Epithelial cell of esophagus (primary cell): Measurements from ENCODE around the gene ZNF830.

Experiments
- DNase-seq: peaks from one replicate; pipeline ENCODE4 v3.0.0; 2010; ENCODE audit warnings: low read depth
- H3K4me3 ChIP-seq: 2 replicates; pipeline ENCODE4 v1.5.1; 2011; ENCODE audit warnings: mild to moderate bottlenecking, low read length, control low read depth
- CTCF ChIP-seq: IDR thresholded peaks from 2 replicates; pipeline ENCODE4 v1.5.1; 2011; ENCODE audit warnings: low read depth, mild to moderate bottlenecking, low read length, control low read depth, inconsistent platforms; ENCODE audit not compliant: insufficient read depth; ENCODE audit errors: missing control alignments

The ZNF830 gene

DNA sequence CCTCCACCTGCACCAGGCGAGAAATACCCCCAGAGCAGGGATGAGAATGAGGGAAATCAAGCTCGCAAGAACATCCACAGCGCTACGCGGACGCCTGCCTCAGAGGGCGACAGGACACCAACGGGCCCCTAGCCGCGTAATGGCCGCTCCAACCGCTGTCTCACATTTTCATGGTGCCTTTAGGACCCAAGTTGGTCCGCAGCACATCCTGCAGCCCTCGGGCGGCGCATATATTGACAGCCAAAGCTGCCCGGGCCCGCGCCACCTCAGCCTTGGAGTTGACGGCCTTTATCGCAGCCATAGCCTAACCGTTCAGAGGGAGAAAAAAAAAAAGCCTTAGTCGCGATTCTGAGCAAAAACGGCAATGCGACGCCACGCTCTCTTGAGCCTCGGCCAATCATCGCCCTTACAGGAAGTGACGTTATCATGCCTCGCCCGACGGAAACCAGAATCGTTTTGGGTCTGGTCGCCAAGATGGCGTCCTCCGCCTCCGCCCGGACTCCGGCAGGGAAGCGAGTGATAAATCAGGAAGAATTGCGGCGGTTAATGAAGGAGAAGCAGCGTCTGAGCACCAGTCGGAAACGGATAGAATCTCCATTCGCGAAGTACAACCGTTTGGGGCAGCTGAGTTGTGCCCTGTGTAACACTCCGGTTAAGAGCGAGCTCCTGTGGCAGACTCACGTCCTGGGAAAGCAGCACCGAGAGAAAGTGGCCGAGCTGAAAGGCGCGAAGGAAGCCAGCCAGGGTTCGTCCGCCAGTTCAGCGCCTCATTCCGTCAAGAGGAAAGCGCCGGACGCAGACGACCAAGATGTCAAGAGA lies at the start of gene ZNF830, which contains the start of gene CCT6B:
TSS of gene ZNF830 (plus strand) at position 448 of the 819 bp plus-strand sequence. CDS start at position 475, 27 bp downstream.
TSS of gene CCT6B (minus strand) at position 368 of the 819 bp plus-strand sequence. CDS start at position 301, 67 bp downstream.
- TF ChIP-seq CTCF = no peak
- peak; percentile 96 for DNase-seq
- peak within 1 kb of the TSS; percentile 92 for H3K4me3 ChIP-seq

DNA sequence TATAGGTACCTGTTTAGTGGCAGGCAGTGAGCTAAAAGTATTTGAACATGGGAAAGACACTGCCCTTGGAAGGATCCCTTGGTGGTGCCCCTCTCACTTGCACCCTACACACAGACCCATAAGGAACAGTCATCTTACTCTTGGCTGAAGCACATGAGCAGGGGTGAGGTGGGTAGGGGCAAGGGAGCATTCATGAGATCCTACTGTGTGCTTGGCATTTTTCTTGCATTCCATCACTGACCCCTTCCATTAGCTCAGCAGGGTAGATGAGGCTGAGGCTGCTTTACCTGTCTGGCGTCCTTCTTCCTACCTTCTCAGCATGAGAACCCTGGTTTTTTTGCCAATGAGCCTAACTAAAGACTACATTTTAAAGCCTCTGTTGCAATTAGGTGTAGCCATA lies 48.3 kb upstream of the ZNF830 start:
- no peak for DNase-seq
- no peak for TF ChIP-seq CTCF

GRCh38 chr17:34916120-34916519 lies 45.2 kb upstream of the ZNF830 start:
- no peak overlapping the region for H3K4me3 ChIP-seq
- DNase-seq = no peak
- no peak for TF ChIP-seq CTCF

More for the DNA sequence above, 48.3 kb upstream of the ZNF830 start:
- no peak overlapping the region for H3K4me3 ChIP-seq

DNA sequence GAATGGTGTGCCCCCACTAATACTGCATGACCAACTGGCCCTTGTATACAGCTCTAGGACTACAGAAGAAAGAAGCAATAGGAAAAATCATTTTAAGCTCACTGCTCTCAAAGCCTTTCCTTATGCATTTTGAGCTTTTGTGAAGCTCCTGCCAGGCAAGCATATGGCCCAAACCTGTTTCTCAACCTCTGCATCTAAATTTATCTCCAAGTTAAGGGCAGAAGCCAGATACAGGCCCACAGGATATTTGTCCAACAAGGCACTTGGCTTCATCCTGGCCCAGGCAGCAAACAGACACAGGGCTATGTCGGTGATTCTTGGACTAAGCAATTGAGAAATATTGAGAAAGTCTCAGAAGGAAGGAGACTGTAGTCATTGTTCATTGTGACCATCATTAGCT lies 44.0 kb upstream of the ZNF830 start:
- DNase-seq = no peak
- no peak for TF ChIP-seq CTCF
- H3K4me3 ChIP-seq = no peak overlapping the region

GRCh38 chr17:34920676-34921075 lies 40.7 kb upstream of the ZNF830 start:
- TF ChIP-seq CTCF = no peak
- no peak for DNase-seq
- no peak overlapping the region for H3K4me3 ChIP-seq

GRCh38 chr17:34926661-34927060 lies 34.7 kb upstream of the ZNF830 start:
- H3K4me3 ChIP-seq = no peak overlapping the region
- TF ChIP-seq CTCF = no peak
- DNase-seq = no peak
